Uterus (tissue), 2 donors: ENCODE measurements around the gene MYPN.

Experiments
- POLR2A ChIP-seq, 2 donors: fragments of 450-650 bp; IDR thresholded peaks; one replicate each; pipeline ENCODE4 v1.6.1; 2016; ENCODE audit warnings: antibody characterized with exemption in 2 of 2, mild to moderate bottlenecking in 1 of 2, moderate library complexity in 1 of 2
- TF ChIP-seq, protein P1 (sequence below), 4 experiments: fragments of 200-600 bp in 2 of 4; fragments of 450-650 bp in 2 of 4; sonication (generic) in 2 of 4; IDR thresholded peaks; one replicate each; pipeline ENCODE4 v1.5.1; 2016 to 2019; ENCODE audit warnings: antibody characterized with exemption in 4 of 4, mild to moderate bottlenecking in 2 of 4, moderate library complexity in 1 of 4

DNA sequence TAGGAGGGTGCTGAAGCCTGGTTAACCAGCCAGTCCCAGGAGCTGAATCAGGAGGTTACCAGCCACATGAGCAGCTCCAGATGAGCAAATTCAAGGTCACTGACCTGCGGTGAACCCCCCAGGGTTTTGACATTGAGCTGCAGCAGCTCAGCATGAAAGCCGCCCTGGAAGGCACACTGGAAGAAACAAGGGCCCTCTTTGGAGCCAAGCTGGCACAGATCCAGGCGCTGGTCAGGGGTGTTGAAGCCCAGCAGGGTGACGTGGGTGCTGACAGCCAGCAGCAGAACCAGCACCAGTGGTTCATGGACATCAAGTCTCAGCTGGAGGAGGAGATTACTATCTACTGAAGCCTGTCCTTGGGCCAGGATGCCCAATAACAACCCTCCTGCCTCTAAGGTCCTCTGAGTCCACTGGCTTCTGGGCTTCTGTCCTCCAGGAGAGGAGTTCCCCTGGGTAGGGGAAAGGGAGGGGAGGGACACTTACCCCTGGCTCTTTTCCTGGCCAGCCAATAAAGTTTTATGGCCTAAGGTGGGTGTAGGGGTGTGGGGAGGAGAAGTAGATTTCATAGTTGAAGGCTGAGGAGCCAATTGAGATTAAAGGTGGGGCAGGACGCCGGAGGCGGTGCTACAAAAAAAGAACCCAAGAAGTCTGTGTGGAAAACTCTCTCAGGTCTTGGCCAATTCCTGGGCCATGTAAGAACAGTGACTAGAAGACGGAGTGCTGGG lies 152.0 kb downstream of the MYPN start:
- TF ChIP-seq, protein P1, sequence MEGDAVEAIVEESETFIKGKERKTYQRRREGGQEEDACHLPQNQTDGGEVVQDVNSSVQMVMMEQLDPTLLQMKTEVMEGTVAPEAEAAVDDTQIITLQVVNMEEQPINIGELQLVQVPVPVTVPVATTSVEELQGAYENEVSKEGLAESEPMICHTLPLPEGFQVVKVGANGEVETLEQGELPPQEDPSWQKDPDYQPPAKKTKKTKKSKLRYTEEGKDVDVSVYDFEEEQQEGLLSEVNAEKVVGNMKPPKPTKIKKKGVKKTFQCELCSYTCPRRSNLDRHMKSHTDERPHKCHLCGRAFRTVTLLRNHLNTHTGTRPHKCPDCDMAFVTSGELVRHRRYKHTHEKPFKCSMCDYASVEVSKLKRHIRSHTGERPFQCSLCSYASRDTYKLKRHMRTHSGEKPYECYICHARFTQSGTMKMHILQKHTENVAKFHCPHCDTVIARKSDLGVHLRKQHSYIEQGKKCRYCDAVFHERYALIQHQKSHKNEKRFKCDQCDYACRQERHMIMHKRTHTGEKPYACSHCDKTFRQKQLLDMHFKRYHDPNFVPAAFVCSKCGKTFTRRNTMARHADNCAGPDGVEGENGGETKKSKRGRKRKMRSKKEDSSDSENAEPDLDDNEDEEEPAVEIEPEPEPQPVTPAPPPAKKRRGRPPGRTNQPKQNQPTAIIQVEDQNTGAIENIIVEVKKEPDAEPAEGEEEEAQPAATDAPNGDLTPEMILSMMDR (IDR thresholded peaks at IDR 0.05) = no peak
- TF ChIP-seq POLR2A (IDR thresholded peaks at IDR 0.05) = no peak
